Measurements from ENCODE around the gene ZFYVE9. TPM values are rescaled to one million over a fixed set of nuclear protein-coding genes. Genes with fewer than 3 reads are reported as not detected.

ZFYVE9 gene
- total RNA-seq, 4 donors from 2014 or later, result 25.6 to 95.0 (median 48.3) TPM

DNA sequence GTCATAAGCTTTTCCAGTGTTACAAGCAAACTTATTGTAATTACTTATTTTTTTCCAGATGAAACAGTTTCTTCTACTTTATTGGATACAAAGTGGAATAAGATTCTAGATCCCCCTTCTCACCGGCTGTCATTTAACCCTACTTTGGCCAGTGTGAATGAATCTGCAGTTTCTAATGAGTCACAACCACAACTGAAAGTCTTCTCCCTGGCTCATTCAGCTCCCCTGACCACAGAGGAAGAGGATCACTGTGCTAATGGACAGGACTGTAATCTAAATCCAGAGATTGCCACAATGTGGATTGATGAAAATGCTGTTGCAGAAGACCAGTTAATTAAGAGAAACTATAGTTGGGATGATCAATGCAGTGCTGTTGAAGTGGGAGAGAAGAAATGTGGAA lies 95.5 kb downstream of the ZFYVE9 start:
- Histone ChIP-seq H3K27me3 (no peaks in the 10 kb centered on the region), H3K36me3 (no peaks in the 10 kb centered on the region), H3K27ac (no peak overlapping the region), H3K4me1 (peaks cover 0 to 6% of the 10 kb centered on the region in 2 donors), H3K4me3 (no peak overlapping the region), H3K9me3 (no peaks in the 10 kb centered on the region)
- no peak for DNase-seq
- TF ChIP-seq, protein P1, sequence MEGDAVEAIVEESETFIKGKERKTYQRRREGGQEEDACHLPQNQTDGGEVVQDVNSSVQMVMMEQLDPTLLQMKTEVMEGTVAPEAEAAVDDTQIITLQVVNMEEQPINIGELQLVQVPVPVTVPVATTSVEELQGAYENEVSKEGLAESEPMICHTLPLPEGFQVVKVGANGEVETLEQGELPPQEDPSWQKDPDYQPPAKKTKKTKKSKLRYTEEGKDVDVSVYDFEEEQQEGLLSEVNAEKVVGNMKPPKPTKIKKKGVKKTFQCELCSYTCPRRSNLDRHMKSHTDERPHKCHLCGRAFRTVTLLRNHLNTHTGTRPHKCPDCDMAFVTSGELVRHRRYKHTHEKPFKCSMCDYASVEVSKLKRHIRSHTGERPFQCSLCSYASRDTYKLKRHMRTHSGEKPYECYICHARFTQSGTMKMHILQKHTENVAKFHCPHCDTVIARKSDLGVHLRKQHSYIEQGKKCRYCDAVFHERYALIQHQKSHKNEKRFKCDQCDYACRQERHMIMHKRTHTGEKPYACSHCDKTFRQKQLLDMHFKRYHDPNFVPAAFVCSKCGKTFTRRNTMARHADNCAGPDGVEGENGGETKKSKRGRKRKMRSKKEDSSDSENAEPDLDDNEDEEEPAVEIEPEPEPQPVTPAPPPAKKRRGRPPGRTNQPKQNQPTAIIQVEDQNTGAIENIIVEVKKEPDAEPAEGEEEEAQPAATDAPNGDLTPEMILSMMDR (IDR thresholded peaks at IDR 0.05), result no peak
- no peak for TF ChIP-seq POLR2A (IDR thresholded peaks at IDR 0.05)
- intact Hi-C loops (cut with DNase I; ENCODE audit: low total_unique reads), result no loop called here

DNA sequence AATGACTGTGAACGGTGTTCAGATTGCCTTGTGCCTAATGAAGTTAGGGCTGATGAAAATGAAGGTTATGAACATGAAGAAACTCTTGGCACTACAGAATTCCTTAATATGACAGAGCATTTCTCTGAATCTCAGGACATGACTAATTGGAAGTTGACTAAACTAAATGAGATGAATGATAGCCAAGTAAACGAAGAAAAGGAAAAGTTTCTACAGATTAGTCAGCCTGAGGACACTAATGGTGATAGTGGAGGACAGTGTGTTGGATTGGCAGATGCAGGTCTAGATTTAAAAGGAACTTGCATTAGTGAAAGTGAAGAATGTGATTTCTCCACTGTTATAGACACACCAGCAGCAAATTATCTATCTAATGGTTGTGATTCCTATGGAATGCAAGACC lies 96.6 kb downstream of the ZFYVE9 start:
- Histone ChIP-seq H3K27me3 (no peaks in the 10 kb centered on the region), H3K36me3 (no peaks in the 10 kb centered on the region), H3K9me3 (no peaks in the 10 kb centered on the region), H3K4me3 (no peak overlapping the region), H3K27ac (no peak overlapping the region), H3K4me1 (peaks cover 0 to 6% of the 10 kb centered on the region in 2 donors)
- no peak for DNase-seq
- intact Hi-C loops (cut with DNase I; ENCODE audit: low total_unique reads), result no loop called here
- TF ChIP-seq, protein P1 (IDR thresholded peaks at IDR 0.05), result no peak
- TF ChIP-seq POLR2A (IDR thresholded peaks at IDR 0.05), result no peak

DNA sequence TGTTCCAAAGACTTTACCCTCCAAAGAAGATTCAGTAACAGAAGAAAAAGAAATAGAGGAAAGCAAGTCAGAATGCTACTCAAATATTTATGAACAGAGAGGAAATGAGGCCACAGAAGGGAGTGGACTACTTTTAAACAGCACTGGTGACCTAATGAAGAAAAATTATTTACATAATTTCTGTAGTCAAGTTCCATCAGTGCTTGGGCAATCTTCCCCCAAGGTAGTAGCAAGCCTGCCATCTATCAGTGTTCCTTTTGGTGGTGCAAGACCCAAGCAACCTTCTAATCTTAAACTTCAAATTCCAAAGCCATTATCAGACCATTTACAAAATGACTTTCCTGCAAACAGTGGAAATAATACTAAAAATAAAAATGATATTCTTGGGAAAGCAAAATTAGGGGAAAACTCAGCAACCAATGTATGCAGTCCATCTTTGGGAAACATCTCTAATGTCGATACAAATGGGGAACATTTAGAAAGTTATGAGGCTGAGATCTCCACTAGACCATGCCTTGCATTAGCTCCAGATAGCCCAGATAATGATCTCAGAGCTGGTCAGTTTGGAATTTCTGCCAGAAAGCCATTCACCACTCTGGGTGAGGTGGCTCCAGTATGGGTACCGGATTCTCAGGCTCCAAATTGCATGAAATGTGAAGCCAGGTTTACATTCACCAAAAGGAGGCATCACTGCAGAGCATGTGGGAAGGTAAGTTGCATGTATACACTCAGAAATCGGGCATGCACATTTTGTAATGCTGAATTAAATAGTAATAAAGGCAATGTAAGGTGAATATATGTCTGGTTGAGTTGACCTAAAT lies 97.2 kb downstream of the ZFYVE9 start:
- Histone ChIP-seq H3K27me3 (no peaks in the 10 kb centered on the region), H3K27ac (no peak overlapping the region), H3K4me3 (no peak overlapping the region), H3K4me1 (peaks cover 0 to 6% of the 10 kb centered on the region in 2 donors), H3K36me3 (no peaks in the 10 kb centered on the region), H3K9me3 (no peaks in the 10 kb centered on the region)
- intact Hi-C loops (cut with DNase I; ENCODE audit: low total_unique reads), result no loop called here
- TF ChIP-seq, protein P1 (IDR thresholded peaks at IDR 0.05), result no peak
- TF ChIP-seq POLR2A (IDR thresholded peaks at IDR 0.05), result no peak
- no peak for DNase-seq

DNA sequence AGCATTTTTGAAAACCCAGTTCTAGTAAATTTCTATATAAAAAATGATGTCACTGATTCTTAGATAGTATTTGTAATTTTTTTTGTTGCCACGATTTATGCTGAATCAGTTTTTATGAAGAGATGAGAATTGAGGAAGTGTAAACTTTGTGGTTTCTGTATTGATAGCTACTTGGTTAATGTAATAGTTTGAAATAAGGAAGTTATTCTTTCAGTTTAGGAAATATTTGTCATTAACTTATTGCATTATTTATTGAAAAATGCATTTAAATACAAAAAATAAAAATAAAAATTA lies 97.8 kb downstream of the ZFYVE9 start:
- TF ChIP-seq POLR2A (IDR thresholded peaks at IDR 0.05), result no peak
- TF ChIP-seq, protein P1 (IDR thresholded peaks at IDR 0.05), result no peak
- H3K27me3 ChIP-seq, result no peaks in the 10 kb centered on the region
- H3K36me3 ChIP-seq, result no peaks in the 10 kb centered on the region
- H3K4me3 ChIP-seq, result no peak overlapping the region
- no peak for DNase-seq
- peaks cover 0 to 6% of the 10 kb centered on the region in 2 donors for H3K4me1 ChIP-seq
- no peak overlapping the region for H3K27ac ChIP-seq
- no peaks in the 10 kb centered on the region for H3K9me3 ChIP-seq
- intact Hi-C loops (cut with DNase I; ENCODE audit: low total_unique reads), result no loop called here

DNA sequence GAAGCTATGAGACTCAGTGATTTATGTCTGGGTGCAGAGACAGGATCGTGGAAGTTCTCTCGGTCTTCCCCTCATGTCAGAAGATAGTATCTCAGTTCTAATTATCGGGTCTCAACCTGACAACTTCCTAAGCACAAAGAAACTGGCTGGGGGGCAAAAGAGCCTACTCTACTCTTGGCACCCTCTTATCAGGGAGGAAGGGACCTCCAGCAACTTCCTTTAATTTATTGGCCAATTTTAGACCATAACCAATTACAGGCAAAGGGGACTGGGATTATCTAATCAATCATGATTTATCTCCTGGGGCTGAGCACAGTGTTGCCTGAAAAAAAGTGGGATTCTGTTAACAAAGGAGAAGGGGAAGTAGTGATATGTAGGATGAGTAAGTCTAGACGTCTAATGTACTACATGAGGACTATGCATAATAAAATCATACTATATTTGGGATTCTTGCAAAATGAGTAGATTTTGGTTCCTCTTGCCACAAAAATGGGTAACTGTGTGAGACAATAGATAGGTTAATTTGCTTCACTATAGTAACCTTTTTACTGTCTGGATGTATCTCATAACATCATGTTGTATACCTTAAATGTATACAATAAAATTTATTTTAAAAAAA lies 98.8 kb downstream of the ZFYVE9 start:
- no peaks in the 10 kb centered on the region for H3K36me3 ChIP-seq
- intact Hi-C loops (cut with DNase I; ENCODE audit: low total_unique reads), result no loop called here
- no peak overlapping the region for H3K27ac ChIP-seq
- no peak for TF ChIP-seq POLR2A (IDR thresholded peaks at IDR 0.05)
- TF ChIP-seq, protein P1 (IDR thresholded peaks at IDR 0.05), result no peak
- peaks cover 0 to 6% of the 10 kb centered on the region in 2 donors for H3K4me1 ChIP-seq
- H3K9me3 ChIP-seq, result no peaks in the 10 kb centered on the region
- H3K4me3 ChIP-seq, result no peak overlapping the region
- DNase-seq, result no peak
- no peaks in the 10 kb centered on the region for H3K27me3 ChIP-seq
